Panc1 (cell line): ENCODE data around the gene TMC3. TPM values are rescaled to one million over a fixed set of nuclear protein-coding genes. Genes with fewer than 3 reads are reported as not detected.

ENCODE experiments used
- ATAC-seq: fragments of 200-7000 bp; cut with Tn5 transposase; 2 replicates; pipeline ENCODE4 v1.9.1; 2020; ENCODE audit warnings: mild to moderate bottlenecking, moderate library complexity
- BruUV-seq: library from RNA; stranded (reverse); fragments of 400-500 nt; replicated peaks from 2 replicates; lab custom pipeline; 2021; lab: Mats Ljungman, UMichigan
- CTCF ChIA-PET: fragments of 300-600 bp; sonication (Branson Sonifier 250); formaldehyde crosslinking; loops from one replicate; lab custom pipeline; 2022; ENCODE audit warnings: antibody characterized with exemption; lab: Charles Lee
- POLR2A ChIA-PET: fragments of 300-600 bp; sonication (Branson Sonifier 250); formaldehyde crosslinking; loops from one replicate; lab custom pipeline; 2022; ENCODE audit warnings: antibody characterized with exemption; lab: Charles Lee
- DNase-seq: peaks from one replicate; pipeline ENCODE4 v3.0.0-alpha.2; 2010; ENCODE audit warnings: low read depth, low spot score
- H3K27ac ChIP-seq: 2 replicates; pipeline ENCODE4 v1.5.1; 2011; ENCODE audit warnings: mild to moderate bottlenecking, low read length, inconsistent platforms
- H3K27me3 ChIP-seq: fragments of 200-500 bp; sonication (Bioruptor generic); 2 replicates; pipeline ENCODE4 v1.6.0; 2014; ENCODE audit warnings: low read length, inconsistent platforms; ENCODE audit not compliant: control insufficient read depth, insufficient read depth
- H3K36me3 ChIP-seq: fragments of 200-500 bp; sonication (Bioruptor generic); 2 replicates; pipeline ENCODE4 v1.5.1; 2014; ENCODE audit warnings: inconsistent platforms, mild to moderate bottlenecking, low read length, moderate library complexity; ENCODE audit not compliant: control insufficient read depth, insufficient read depth
- H3K4me1 ChIP-seq: 2 replicates; pipeline ENCODE4 v1.5.1; 2011; ENCODE audit warnings: inconsistent platforms, mild to moderate bottlenecking, low read length, moderate library complexity; ENCODE audit not compliant: control insufficient read depth, insufficient read depth
- H3K4me3 ChIP-seq, 2 experiments: 2 replicates each; pipeline ENCODE4 v1.5.1; 2011 to 2012; ENCODE audit warnings: low read depth in 2 of 2, low read length in 2 of 2, mild to moderate bottlenecking in 2 of 2, inconsistent platforms in 1 of 2, moderate library complexity in 1 of 2
- H3K9me3 ChIP-seq: fragments of 200-500 bp; sonication (Bioruptor generic); 2 replicates; pipeline ENCODE4 v1.5.1; 2014; ENCODE audit warnings: low read depth, mild to moderate bottlenecking, inconsistent platforms, low read length, moderate library complexity; ENCODE audit not compliant: control insufficient read depth, insufficient read depth
- CTCF ChIP-seq: fragments of 450-650 bp; IDR thresholded peaks from 2 replicates; pipeline ENCODE4 v1.5.1; 2017; ENCODE audit warnings: mild to moderate bottlenecking
- POLR2AphosphoS5 ChIP-seq: IDR thresholded peaks from 2 replicates; pipeline ENCODE4 v1.6.1; 2012; ENCODE audit warnings: mild to moderate bottlenecking, low read depth, low read length, moderate library complexity
- REST ChIP-seq, 2 experiments: IDR thresholded peaks; 2 replicates each; pipeline ENCODE4 v1.6.1; 2011 to 2012; ENCODE audit warnings: low read depth in 2 of 2, control low read depth in 1 of 2, low read length in 1 of 2, mild to moderate bottlenecking in 1 of 2, moderate library complexity in 1 of 2; ENCODE audit not compliant: insufficient read depth in 1 of 2
- SIN3A ChIP-seq: IDR thresholded peaks from 2 replicates; pipeline ENCODE4 v1.6.1; 2012; ENCODE audit warnings: low read depth, mild to moderate bottlenecking, low read length, moderate library complexity, borderline replicate concordance; ENCODE audit not compliant: insufficient read depth
- TCF7L2 ChIP-seq: IDR thresholded peaks from 2 replicates; pipeline ENCODE4 v1.6.1; 2011; ENCODE audit warnings: mild to moderate bottlenecking, low read depth, low read length, inconsistent platforms
- in situ Hi-C: cut with HindIII; loops from 2 replicates; pipeline ENCODE4 v1.10.0; 2016; ENCODE audit warnings: low sequenced_read_pairs, low pct_unique_long_range_greater_than_20kb
- intact Hi-C: fragments of 100-400 bp; cut with micrococcal nuclease; formaldehyde crosslinking; loops from one replicate; pipeline ENCODE4 v1.10.0; 2022; ENCODE audit not compliant: unreplicated experiment
- total RNA-seq: library from RNA; stranded (reverse); gene quantifications from one replicate; pipeline ENCODE4 v1.2.1, GENCODE V29; 2021; ENCODE audit not compliant: unreplicated experiment

Gene TMC3
- total RNA-seq, 1 experiment from 2014 or later: not detected

DNA sequence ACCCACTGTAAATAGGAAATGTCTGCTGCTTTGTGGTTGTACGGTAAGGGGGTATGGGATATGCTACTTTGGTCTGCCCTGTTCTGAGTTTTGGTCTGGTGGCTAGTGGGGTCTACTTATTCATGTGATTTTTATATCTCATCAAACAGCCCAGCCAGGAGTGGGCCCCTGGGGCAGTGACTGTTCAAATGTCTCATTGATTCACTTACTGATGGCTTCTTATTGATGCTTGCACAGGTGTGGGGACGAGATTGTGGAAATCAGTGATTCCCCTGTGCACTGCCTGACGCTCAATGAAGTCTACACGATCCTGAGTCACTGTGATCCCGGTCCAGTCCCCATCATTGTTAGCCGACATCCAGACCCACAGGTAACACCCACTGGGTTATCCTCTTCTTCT lies 88.6 kb downstream of the TMC3 start:
- no peak overlapping the region for H3K27ac ChIP-seq
- H3K4me3 ChIP-seq: no peak overlapping the region
- in situ Hi-C loops (no loop called here), intact Hi-C loops (no loop called here)
- 0 out of 2 replicates have a peak, but pooled peaks cover 3% of the 10 kb centered on the region for H3K27me3 ChIP-seq
- no peaks in the 10 kb centered on the region for H3K4me1 ChIP-seq
- no peak for DNase-seq
- H3K9me3 ChIP-seq: no peaks in the 10 kb centered on the region
- no peaks in the 10 kb centered on the region for H3K36me3 ChIP-seq
- BruUV-seq: no TSS peak
- CTCF ChIA-PET: no interaction called here
- TF ChIP-seq TCF7L2: no peak
- no peak for TF ChIP-seq POLR2AphosphoS5
- TF ChIP-seq CTCF: no peak
- TF ChIP-seq SIN3A: no peak
- TF ChIP-seq REST (IDR thresholded peaks at IDR 0.05; ENCODE audit: insufficient read depth in 1 of 2, low read depth in 2 of 2, low read length in 1 of 2): no peak
- POLR2A ChIA-PET: no interaction called here
- no peak for ATAC-seq

GRCh38 chr15:81284256-81285031 lies 89.6 kb downstream of the TMC3 start:
- ATAC-seq (no peak), DNase-seq (no peak)
- H3K36me3 ChIP-seq: no peaks in the 10 kb centered on the region
- H3K9me3 ChIP-seq: no peaks in the 10 kb centered on the region
- intact Hi-C loops (no loop called here), in situ Hi-C loops (no loop called here)
- 0 out of 2 replicates have a peak, but pooled peaks cover 3% of the 10 kb centered on the region for H3K27me3 ChIP-seq
- no peak overlapping the region for H3K27ac ChIP-seq
- TF ChIP-seq POLR2AphosphoS5: no peak
- TF ChIP-seq CTCF: no peak
- TF ChIP-seq SIN3A: no peak
- no peak for TF ChIP-seq TCF7L2
- TF ChIP-seq REST (IDR thresholded peaks at IDR 0.05; ENCODE audit: insufficient read depth in 1 of 2, low read depth in 2 of 2, low read length in 1 of 2): no peak
- no peaks in the 10 kb centered on the region for H3K4me1 ChIP-seq
- ChIA-PET CTCF (interaction anchor here (0.9 kb wide), 1 partner anchor 113 kb away, joined by 7 read pairs; no protein-coding TSS in a partner anchor), POLR2A (no interaction called here)
- no peak overlapping the region for H3K4me3 ChIP-seq
- BruUV-seq: no TSS peak
